HL-60/S4 (cell line): ENCODE measurements around the gene IGF2.

Source experiments
- in situ Hi-C: fragments of 300-500 bp; cut with MboI; formaldehyde crosslinking; loops from 2 replicates; pipeline ENCODE4 v1.14.3; 2022; ENCODE audit warnings: low sequenced_read_pairs

The IGF2 gene

GRCh38 chr11:2108675-2109491, 30.3 kb downstream of the IGF2 start:
- in situ Hi-C loops = no loop called here

- in situ Hi-C loops = no loop called here
Observed at GRCh38 chr11:2107941-2108630, 31.1 kb downstream of the IGF2 start.

- in situ Hi-C loops = no loop called here
Observed at GRCh38 chr11:2107521-2107920, 31.7 kb downstream of the IGF2 start.

GRCh38 chr11:2106583-2107209, 32.5 kb downstream of the IGF2 start:
- in situ Hi-C loops = no loop called here

GRCh38 chr11:2105511-2105910, 33.7 kb downstream of the IGF2 start:
- in situ Hi-C loops = no loop called here

GRCh38 chr11:2104524-2105440, 34.4 kb downstream of the IGF2 start:
- in situ Hi-C loops = no loop called here

- in situ Hi-C loops = no loop called here
Observed at GRCh38 chr11:2103668-2104523, 35.3 kb downstream of the IGF2 start.

- in situ Hi-C loops = no loop called here
Observed at GRCh38 chr11:2102883-2103213, 36.3 kb downstream of the IGF2 start.

- in situ Hi-C loops = no loop called here
Observed at GRCh38 chr11:2102132-2102882, 36.9 kb downstream of the IGF2 start.

- in situ Hi-C loops = no loop called here
Observed at GRCh38 chr11:2101171-2101675, 38.0 kb downstream of the IGF2 start.

GRCh38 chr11:2100361-2101170, 38.6 kb downstream of the IGF2 start:
- in situ Hi-C loops = no loop called here

GRCh38 chr11:2099516-2100349, 39.5 kb downstream of the IGF2 start:
- in situ Hi-C loops = no loop called here

- in situ Hi-C loops = no loop called here
Observed at GRCh38 chr11:2098691-2099515, 40.3 kb downstream of the IGF2 start.

- in situ Hi-C loops = no loop called here
Observed at GRCh38 chr11:2097998-2098690, 41.0 kb downstream of the IGF2 start.

GRCh38 chr11:2097356-2097997, 41.7 kb downstream of the IGF2 start:
- in situ Hi-C loops = no loop called here

GRCh38 chr11:2096919-2097301, 42.3 kb downstream of the IGF2 start:
- in situ Hi-C loops = no loop called here
